ENCODE results near the gene TAF4B.

TAF4B gene

GRCh38 chr18:26394047-26394654, 167.9 kb downstream of the TAF4B start:
- no peak for DNase-seq

- no peak for DNase-seq
Observed at GRCh38 chr18:26397019-26397418, 170.8 kb downstream of the TAF4B start.

GRCh38 chr18:26403491-26403890, 177.2 kb downstream of the TAF4B start:
- DNase-seq, result no peak

GRCh38 chr18:26405190-26405801, 179.1 kb downstream of the TAF4B start:
- no peak for DNase-seq

- DNase-seq, result no peak
Observed at GRCh38 chr18:26406324-26406723, 180.1 kb downstream of the TAF4B start.

GRCh38 chr18:26406854-26407517, 180.7 kb downstream of the TAF4B start:
- DNase-seq, result no peak

- DNase-seq, result no peak
Observed at GRCh38 chr18:26407736-26408601, 181.7 kb downstream of the TAF4B start.

- no peak for DNase-seq
Observed at GRCh38 chr18:26409091-26409490, 182.8 kb downstream of the TAF4B start.

- no peak for DNase-seq
Observed at GRCh38 chr18:26414901-26415440, 188.7 kb downstream of the TAF4B start.

- DNase-seq, result no peak
Observed at GRCh38 chr18:26415631-26416030, 189.4 kb downstream of the TAF4B start.

GRCh38 chr18:26416652-26417150, 190.5 kb downstream of the TAF4B start:
- DNase-seq, result no peak

GRCh38 chr18:26417190-26417589, 190.9 kb downstream of the TAF4B start:
- no peak for DNase-seq

- DNase-seq, result no peak
Observed at GRCh38 chr18:26418225-26418624, 192.0 kb downstream of the TAF4B start.

- no peak for DNase-seq
Observed at GRCh38 chr18:26419746-26420145, 193.5 kb downstream of the TAF4B start.

GRCh38 chr18:26421503-26421902, 195.3 kb downstream of the TAF4B start:
- DNase-seq, result no peak

- DNase-seq, result no peak
Observed at GRCh38 chr18:26421931-26422330, 195.7 kb downstream of the TAF4B start.

- DNase-seq, result no peak
Observed at GRCh38 chr18:26422472-26423162, 196.4 kb downstream of the TAF4B start.

- no peak for DNase-seq
Observed at GRCh38 chr18:26424428-26425147, 198.3 kb downstream of the TAF4B start.

GRCh38 chr18:26425148-26425531, 198.9 kb downstream of the TAF4B start:
- no peak for DNase-seq

GRCh38 chr18:26429535-26430226, 203.4 kb downstream of the TAF4B start:
- no peak for DNase-seq
